ENCODE data around the gene FAM156A.
A peak's percentile ranks its signal among the peaks of the same experiment; 100 is the strongest.

Gene FAM156A

DNA sequence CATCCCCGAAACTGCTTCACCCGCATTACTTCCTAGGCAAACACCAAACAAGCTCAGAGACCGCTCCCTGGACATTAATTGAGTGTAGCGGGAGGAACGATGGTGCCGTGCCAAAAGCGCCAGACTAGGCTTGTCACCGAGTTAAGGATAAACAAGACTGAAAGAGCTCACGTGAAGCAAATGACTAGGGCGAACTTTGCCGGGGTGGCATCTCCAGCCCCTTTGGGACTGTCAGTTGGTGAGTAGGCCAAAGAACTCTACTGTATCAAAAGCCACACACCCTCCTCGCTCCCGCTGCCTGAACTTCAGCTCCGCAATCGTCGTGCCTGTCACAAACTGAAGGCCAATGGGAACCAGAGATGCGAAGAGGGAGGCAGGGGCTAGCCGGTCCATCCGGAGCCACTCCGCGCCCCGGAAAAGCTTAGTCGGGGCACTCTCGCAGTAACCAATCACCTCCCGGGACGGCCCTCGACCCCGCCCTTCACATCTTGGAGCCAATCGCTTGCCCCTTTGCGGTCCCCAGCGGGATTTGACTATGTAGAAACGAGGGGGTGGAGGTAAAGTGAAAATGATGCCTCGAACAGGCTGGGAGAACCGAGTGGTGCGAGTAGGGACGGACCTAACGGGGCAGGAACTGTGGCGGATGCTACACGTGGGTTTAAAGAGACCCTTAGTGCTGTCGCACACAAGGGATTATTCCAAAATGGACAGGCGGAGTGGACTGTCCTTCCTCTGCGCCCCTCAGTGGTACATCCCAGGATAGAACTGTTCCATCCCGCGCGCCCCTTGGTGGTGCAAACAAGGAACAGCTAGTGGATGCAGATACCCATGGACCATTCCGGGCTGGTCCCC lies 37.0 kb upstream of the FAM156A start (continued):
- TF ChIP-seq YY1 (tag by site-specific recombination; IDR thresholded peaks at IDR 0.05) = no peak
- TF ChIP-seq, protein P1, sequence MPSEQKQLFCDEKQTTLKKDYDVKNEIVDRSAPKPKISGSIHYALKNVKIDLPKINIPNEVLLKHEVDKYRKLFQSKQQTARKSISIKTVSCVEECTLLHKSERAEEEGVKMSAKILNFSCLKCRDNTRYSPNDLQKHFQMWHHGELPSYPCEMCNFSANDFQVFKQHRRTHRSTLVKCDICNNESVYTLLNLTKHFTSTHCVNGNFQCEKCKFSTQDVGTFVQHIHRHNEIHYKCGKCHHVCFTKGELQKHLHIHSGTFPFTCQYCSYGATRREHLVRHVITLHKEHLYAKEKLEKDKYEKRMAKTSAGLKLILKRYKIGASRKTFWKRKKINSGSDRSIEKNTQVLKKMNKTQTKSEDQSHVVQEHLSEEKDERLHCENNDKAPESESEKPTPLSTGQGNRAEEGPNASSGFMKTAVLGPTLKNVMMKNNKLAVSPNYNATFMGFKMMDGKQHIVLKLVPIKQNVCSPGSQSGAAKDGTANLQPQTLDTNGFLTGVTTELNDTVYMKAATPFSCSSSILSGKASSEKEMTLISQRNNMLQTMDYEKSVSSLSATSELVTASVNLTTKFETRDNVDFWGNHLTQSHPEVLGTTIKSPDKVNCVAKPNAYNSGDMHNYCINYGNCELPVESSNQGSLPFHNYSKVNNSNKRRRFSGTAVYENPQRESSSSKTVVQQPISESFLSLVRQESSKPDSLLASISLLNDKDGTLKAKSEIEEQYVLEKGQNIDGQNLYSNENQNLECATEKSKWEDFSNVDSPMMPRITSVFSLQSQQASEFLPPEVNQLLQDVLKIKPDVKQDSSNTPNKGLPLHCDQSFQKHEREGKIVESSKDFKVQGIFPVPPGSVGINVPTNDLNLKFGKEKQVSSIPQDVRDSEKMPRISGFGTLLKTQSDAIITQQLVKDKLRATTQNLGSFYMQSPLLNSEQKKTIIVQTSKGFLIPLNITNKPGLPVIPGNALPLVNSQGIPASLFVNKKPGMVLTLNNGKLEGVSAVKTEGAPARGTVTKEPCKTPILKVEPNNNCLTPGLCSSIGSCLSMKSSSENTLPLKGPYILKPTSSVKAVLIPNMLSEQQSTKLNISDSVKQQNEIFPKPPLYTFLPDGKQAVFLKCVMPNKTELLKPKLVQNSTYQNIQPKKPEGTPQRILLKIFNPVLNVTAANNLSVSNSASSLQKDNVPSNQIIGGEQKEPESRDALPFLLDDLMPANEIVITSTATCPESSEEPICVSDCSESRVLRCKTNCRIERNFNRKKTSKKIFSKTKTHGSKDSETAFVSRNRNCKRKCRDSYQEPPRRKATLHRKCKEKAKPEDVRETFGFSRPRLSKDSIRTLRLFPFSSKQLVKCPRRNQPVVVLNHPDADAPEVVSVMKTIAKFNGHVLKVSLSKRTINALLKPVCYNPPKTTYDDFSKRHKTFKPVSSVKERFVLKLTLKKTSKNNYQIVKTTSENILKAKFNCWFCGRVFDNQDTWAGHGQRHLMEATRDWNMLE (tag by site-specific recombination; conservative IDR thresholded peaks at IDR 0.05; ENCODE audit: low read depth) = peak; percentile 83
- 0 out of 2 replicates have a peak, but pooled peaks have one; percentile 8 for TF ChIP-seq ZNF660 (tag by site-specific recombination; IDR thresholded peaks at IDR 0.05)
- TF ChIP-seq, protein P2, sequence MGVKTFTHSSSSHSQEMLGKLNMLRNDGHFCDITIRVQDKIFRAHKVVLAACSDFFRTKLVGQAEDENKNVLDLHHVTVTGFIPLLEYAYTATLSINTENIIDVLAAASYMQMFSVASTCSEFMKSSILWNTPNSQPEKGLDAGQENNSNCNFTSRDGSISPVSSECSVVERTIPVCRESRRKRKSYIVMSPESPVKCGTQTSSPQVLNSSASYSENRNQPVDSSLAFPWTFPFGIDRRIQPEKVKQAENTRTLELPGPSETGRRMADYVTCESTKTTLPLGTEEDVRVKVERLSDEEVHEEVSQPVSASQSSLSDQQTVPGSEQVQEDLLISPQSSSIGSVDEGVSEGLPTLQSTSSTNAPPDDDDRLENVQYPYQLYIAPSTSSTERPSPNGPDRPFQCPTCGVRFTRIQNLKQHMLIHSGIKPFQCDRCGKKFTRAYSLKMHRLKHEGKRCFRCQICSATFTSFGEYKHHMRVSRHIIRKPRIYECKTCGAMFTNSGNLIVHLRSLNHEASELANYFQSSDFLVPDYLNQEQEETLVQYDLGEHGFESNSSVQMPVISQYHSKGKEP (tag by site-specific recombination; IDR thresholded peaks at IDR 0.05) = no peak
- TF ChIP-seq ZNF394 (tag by site-specific recombination; IDR thresholded peaks at IDR 0.05; ENCODE audit: borderline replicate concordance) = 0 out of 2 replicates have a peak, but pooled peaks have one; percentile 21
- TF ChIP-seq ZBTB17 (tag by site-specific recombination; IDR thresholded peaks at IDR 0.05) = peak; percentile 90
- 0 out of 2 replicates have a peak, but pooled peaks have one; percentile 42 for TF ChIP-seq ZNF501 (tag by site-specific recombination; IDR thresholded peaks at IDR 0.05)
- peak; percentile 77 for TF ChIP-seq ZXDB (tag by site-specific recombination; IDR thresholded peaks at IDR 0.05)
- peak; percentile 84 for TF ChIP-seq ZNF335 (tag by site-specific recombination; conservative IDR thresholded peaks at IDR 0.05)
- TF ChIP-seq, protein P3, sequence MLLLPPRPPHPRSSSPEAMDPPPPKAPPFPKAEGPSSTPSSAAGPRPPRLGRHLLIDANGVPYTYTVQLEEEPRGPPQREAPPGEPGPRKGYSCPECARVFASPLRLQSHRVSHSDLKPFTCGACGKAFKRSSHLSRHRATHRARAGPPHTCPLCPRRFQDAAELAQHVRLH (tag by site-specific recombination; IDR thresholded peaks at IDR 0.05) = peak; percentile 79
- no peak for TF ChIP-seq HOXA7 (CRISPR knock-in tag; IDR thresholded peaks at IDR 0.05; ENCODE audit: borderline replicate concordance)
- TF ChIP-seq KLF16 (tag by site-specific recombination; IDR thresholded peaks at IDR 0.05) = 0 out of 2 replicates have a peak, but pooled peaks have one; percentile 19
- no peak for TF ChIP-seq OVOL3 (tag by site-specific recombination; IDR thresholded peaks at IDR 0.05)
- TF ChIP-seq ZNF324 (tag by site-specific recombination; IDR thresholded peaks at IDR 0.05) = peak; percentile 74
- TF ChIP-seq, protein P4, sequence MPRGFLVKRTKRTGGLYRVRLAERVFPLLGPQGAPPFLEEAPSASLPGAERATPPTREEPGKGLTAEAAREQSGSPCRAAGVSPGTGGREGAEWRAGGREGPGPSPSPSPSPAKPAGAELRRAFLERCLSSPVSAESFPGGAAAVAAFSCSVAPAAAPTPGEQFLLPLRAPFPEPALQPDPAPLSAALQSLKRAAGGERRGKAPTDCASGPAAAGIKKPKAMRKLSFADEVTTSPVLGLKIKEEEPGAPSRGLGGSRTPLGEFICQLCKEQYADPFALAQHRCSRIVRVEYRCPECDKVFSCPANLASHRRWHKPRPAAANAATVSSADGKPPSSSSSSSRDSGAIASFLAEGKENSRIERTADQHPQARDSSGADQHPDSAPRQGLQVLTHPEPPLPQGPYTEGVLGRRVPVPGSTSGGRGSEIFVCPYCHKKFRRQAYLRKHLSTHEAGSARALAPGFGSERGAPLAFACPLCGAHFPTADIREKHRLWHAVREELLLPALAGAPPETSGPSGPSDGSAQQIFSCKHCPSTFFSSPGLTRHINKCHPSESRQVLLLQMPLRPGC (tag by site-specific recombination; IDR thresholded peaks at IDR 0.05) = 0 out of 2 replicates have a peak, but pooled peaks have one; percentile 11
- TF ChIP-seq, protein P5, sequence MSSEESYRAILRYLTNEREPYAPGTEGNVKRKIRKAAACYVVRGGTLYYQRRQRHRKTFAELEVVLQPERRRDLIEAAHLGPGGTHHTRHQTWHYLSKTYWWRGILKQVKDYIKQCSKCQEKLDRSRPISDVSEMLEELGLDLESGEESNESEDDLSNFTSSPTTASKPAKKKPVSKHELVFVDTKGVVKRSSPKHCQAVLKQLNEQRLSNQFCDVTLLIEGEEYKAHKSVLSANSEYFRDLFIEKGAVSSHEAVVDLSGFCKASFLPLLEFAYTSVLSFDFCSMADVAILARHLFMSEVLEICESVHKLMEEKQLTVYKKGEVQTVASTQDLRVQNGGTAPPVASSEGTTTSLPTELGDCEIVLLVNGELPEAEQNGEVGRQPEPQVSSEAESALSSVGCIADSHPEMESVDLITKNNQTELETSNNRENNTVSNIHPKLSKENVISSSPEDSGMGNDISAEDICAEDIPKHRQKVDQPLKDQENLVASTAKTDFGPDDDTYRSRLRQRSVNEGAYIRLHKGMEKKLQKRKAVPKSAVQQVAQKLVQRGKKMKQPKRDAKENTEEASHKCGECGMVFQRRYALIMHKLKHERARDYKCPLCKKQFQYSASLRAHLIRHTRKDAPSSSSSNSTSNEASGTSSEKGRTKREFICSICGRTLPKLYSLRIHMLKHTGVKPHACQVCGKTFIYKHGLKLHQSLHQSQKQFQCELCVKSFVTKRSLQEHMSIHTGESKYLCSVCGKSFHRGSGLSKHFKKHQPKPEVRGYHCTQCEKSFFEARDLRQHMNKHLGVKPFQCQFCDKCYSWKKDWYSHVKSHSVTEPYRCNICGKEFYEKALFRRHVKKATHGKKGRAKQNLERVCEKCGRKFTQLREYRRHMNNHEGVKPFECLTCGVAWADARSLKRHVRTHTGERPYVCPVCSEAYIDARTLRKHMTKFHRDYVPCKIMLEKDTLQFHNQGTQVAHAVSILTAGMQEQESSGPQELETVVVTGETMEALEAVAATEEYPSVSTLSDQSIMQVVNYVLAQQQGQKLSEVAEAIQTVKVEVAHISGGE (tag by site-specific recombination; conservative IDR thresholded peaks at IDR 0.05; ENCODE audit: low read depth) = peak; percentile 91
- peak; percentile 47; the same call in 1 of the 2 replicates for TF ChIP-seq TRIM28 (IDR thresholded peaks at IDR 0.05; ENCODE audit: borderline replicate concordance, low read length)
- no peak for TF ChIP-seq ZNF473 (tag by site-specific recombination; IDR thresholded peaks at IDR 0.05)
- TF ChIP-seq, protein P6, sequence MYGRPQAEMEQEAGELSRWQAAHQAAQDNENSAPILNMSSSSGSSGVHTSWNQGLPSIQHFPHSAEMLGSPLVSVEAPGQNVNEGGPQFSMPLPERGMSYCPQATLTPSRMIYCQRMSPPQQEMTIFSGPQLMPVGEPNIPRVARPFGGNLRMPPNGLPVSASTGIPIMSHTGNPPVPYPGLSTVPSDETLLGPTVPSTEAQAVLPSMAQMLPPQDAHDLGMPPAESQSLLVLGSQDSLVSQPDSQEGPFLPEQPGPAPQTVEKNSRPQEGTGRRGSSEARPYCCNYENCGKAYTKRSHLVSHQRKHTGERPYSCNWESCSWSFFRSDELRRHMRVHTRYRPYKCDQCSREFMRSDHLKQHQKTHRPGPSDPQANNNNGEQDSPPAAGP (tag by site-specific recombination; IDR thresholded peaks at IDR 0.05) = 0 out of 2 replicates have a peak, but pooled peaks have one; percentile 52
- TF ChIP-seq ZNF214 (tag by site-specific recombination; IDR thresholded peaks at IDR 0.05; ENCODE audit: borderline replicate concordance) = no peak
- TF ChIP-seq, protein P7, sequence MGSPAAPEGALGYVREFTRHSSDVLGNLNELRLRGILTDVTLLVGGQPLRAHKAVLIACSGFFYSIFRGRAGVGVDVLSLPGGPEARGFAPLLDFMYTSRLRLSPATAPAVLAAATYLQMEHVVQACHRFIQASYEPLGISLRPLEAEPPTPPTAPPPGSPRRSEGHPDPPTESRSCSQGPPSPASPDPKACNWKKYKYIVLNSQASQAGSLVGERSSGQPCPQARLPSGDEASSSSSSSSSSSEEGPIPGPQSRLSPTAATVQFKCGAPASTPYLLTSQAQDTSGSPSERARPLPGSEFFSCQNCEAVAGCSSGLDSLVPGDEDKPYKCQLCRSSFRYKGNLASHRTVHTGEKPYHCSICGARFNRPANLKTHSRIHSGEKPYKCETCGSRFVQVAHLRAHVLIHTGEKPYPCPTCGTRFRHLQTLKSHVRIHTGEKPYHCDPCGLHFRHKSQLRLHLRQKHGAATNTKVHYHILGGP (tag by site-specific recombination; IDR thresholded peaks at IDR 0.05) = no peak

Measured in HEK293 (cell line).